Mucosa of descending colon (tissue), 3 donors: ENCODE measurements around the gene CYYR1. TPM values are rescaled to one million over a fixed set of nuclear protein-coding genes. Genes with fewer than 3 reads are reported as not detected.

ENCODE experiments used
- ATAC-seq: fragments of 200-7000 bp; cut with Tn5 transposase; one replicate; pipeline ENCODE4 v1.9.1; 2020; ENCODE audit warnings: mild to moderate bottlenecking, moderate library complexity
- DNase-seq, 3 donors: peaks; one replicate each; pipeline ENCODE4 v3.0.0-alpha.2; 2020
- H3K36me3 ChIP-seq: fragments of 200-600 bp; one replicate; pipeline ENCODE4 v1.8.0; 2021; ENCODE audit warnings: low read depth, mild to moderate bottlenecking
- H3K4me1 ChIP-seq: fragments of 200-600 bp; one replicate; pipeline ENCODE4 v1.8.0; 2021; ENCODE audit warnings: low read depth, mild to moderate bottlenecking
- H3K4me3 ChIP-seq: fragments of 200-600 bp; one replicate; pipeline ENCODE4 v1.8.0; 2021; ENCODE audit warnings: mild to moderate bottlenecking
- H3K9me3 ChIP-seq: fragments of 200-600 bp; one replicate; pipeline ENCODE4 v1.8.0; 2021; ENCODE audit warnings: mild to moderate bottlenecking
- CTCF ChIP-seq: fragments of 200-600 bp; IDR thresholded peaks from one replicate; pipeline ENCODE4 v1.8.0; 2022; ENCODE audit warnings: antibody characterized with exemption, mild to moderate bottlenecking
- intact Hi-C, 2 donors: fragments of 100-400 bp; cut with DNase I in 1 of 2; cut with micrococcal nuclease in 1 of 2; formaldehyde crosslinking; loops; one replicate each; pipeline versions ENCODE4 v1.11.0 to v1.11.1; 2022; cut with DNase I, micrococcal nuclease
- total RNA-seq, 3 donors: library from RNA; stranded (reverse); fragmentation: NEBNext Ultra II Directional in 2 of 3; extraction: Animal tissue kit (Norgen Biotek cat#: 25700) in 2 of 3; gene quantifications; one replicate each; pipeline versions ENCODE4 v1.2.1 to v1.2.4, GENCODE V29; 2021 to 2023
- donor health status: DM: no; HTN: no; CAD: no; lungs with moderate emphysema.
- donor health status: DM: no; HTN: no; CAD: no.
- donor health status: DM: no; HTN: yes; CAD: no.

Gene CYYR1
- total RNA-seq, 3 donors from 2014 or later, result 4.3 to 5.9 (median 5.2) TPM

GRCh38 chr21:26522704-26523103, 50.4 kb downstream of the CYYR1 start:
- no peak for ATAC-seq
- Histone ChIP-seq H3K4me1 (no peaks in the 10 kb centered on the region), H3K36me3 (no peaks in the 10 kb centered on the region), H3K4me3 (no peak overlapping the region), H3K9me3 (no peaks in the 10 kb centered on the region)
- intact Hi-C loops, result no loop called here
- no peak for TF ChIP-seq CTCF
- DNase-seq, result no peak

GRCh38 chr21:26519142-26519541, 53.9 kb downstream of the CYYR1 start:
- Histone ChIP-seq H3K4me3 (no peak overlapping the region), H3K36me3 (no peaks in the 10 kb centered on the region), H3K9me3 (no peaks in the 10 kb centered on the region), H3K4me1 (no peaks in the 10 kb centered on the region)
- intact Hi-C loops, result no loop called here
- DNase-seq (no peak), ATAC-seq (no peak)
- TF ChIP-seq CTCF, result no peak

- intact Hi-C loops, result no loop called here
- Histone ChIP-seq H3K4me3 (no peak overlapping the region), H3K36me3 (no peaks in the 10 kb centered on the region), H3K9me3 (no peaks in the 10 kb centered on the region), H3K4me1 (no peaks in the 10 kb centered on the region)
- TF ChIP-seq CTCF, result no peak
- ATAC-seq, result no peak
- DNase-seq, result no peak
These were observed 57.8 kb downstream of the CYYR1 start for GRCh38 chr21:26515257-26515656.

GRCh38 chr21:26513212-26513611, 59.9 kb downstream of the CYYR1 start:
- H3K36me3 ChIP-seq, result no peaks in the 10 kb centered on the region
- H3K4me1 ChIP-seq, result no peaks in the 10 kb centered on the region
- H3K4me3 ChIP-seq, result no peak overlapping the region
- DNase-seq, result no peak
- ATAC-seq, result no peak
- no peaks in the 10 kb centered on the region for H3K9me3 ChIP-seq
- TF ChIP-seq CTCF, result no peak
- intact Hi-C loops, result no loop called here

GRCh38 chr21:26512664-26513063, 60.4 kb downstream of the CYYR1 start:
- DNase-seq (no peak), ATAC-seq (no peak)
- intact Hi-C loops, result no loop called here
- Histone ChIP-seq H3K36me3 (no peaks in the 10 kb centered on the region), H3K4me1 (no peaks in the 10 kb centered on the region), H3K9me3 (no peaks in the 10 kb centered on the region), H3K4me3 (no peak overlapping the region)
- TF ChIP-seq CTCF, result no peak

- ATAC-seq, result no peak
- no peaks in the 10 kb centered on the region for H3K9me3 ChIP-seq
- no peaks in the 10 kb centered on the region for H3K4me1 ChIP-seq
- H3K4me3 ChIP-seq, result no peak overlapping the region
- no peaks in the 10 kb centered on the region for H3K36me3 ChIP-seq
- no peak for TF ChIP-seq CTCF
- intact Hi-C loops, result no loop called here
- no peak for DNase-seq
These were observed 64.2 kb downstream of the CYYR1 start for GRCh38 chr21:26508903-26509302.
